SK-N-SH (cell line): ENCODE data around the gene IQGAP1. TPM values are rescaled to one million over a fixed set of nuclear protein-coding genes. Genes with fewer than 3 reads are reported as not detected.

Experiments used
- CTCF ChIA-PET: fragments of 300-600, 350-600 bp; formaldehyde crosslinking; extraction: SDS; loops from one replicate; lab custom pipeline; 2021; lab: Yijun Ruan, JAX
- POLR2A ChIA-PET: fragments of 350-600 bp; sonication (Branson Sonifier 250); formaldehyde crosslinking; extraction: SDS; loops from one replicate; lab custom pipeline; 2020; ENCODE audit warnings: antibody characterized with exemption, inconsistent platforms; lab: Yijun Ruan, JAX
- DNase-seq: peaks from one replicate; pipeline ENCODE4 v3.0.0; 2012
- H2AFZ ChIP-seq: fragments of 200-600 bp; sonication (generic); 2 replicates; pipeline ENCODE4 v1.8.1; 2016; ENCODE audit warnings: antibody characterized with exemption, mild to moderate bottlenecking, low read depth
- H3F3A ChIP-seq: fragments of 200-600 bp; sonication (generic); replicated peaks from 2 replicates; pipeline ENCODE3; 2016; ENCODE audit warnings: antibody characterized with exemption, mild to moderate bottlenecking; ENCODE audit not compliant: insufficient read depth
- H3K27ac ChIP-seq, 2 experiments: fragments of 200-500 bp in 1 of 2; fragments of 200-600 bp in 1 of 2; sonication (Bioruptor generic) in 1 of 2; sonication (generic), shearing (Covaris generic) in 1 of 2; 2 replicates each; pipeline versions ENCODE4 v1.5.1 to v1.6.1; 2014 to 2016; ENCODE audit warnings: low read depth in 2 of 2, inconsistent platforms in 1 of 2, low read length in 1 of 2, mild to moderate bottlenecking in 1 of 2, mixed read lengths in 1 of 2
- H3K27me3 ChIP-seq: fragments of 200-600 bp; sonication (generic), shearing (Covaris generic); 2 replicates; pipeline ENCODE4 v1.6.1; 2016; ENCODE audit warnings: mixed run types; ENCODE audit not compliant: insufficient read depth
- H3K36me3 ChIP-seq, 2 experiments: fragments of 200-500 bp in 1 of 2; fragments of 200-600 bp in 1 of 2; sonication (Bioruptor generic) in 1 of 2; sonication (generic) in 1 of 2; replicated peaks in 1 of 2; 2 replicates each; pipeline versions ENCODE3 to v1.5.1; 2014 to 2016; ENCODE audit warnings: low read length in 1 of 2, mild to moderate bottlenecking in 1 of 2; ENCODE audit not compliant: insufficient read depth in 2 of 2, control insufficient read depth in 1 of 2
- H3K4me1 ChIP-seq, 2 experiments: fragments of 200-500 bp in 1 of 2; fragments of 200-600 bp in 1 of 2; sonication (Bioruptor generic) in 1 of 2; sonication (generic), shearing (Covaris generic) in 1 of 2; 2 replicates each; pipeline versions ENCODE4 v1.5.1 to v1.6.1; 2014 to 2016; ENCODE audit warnings: low read depth in 1 of 2, low read length in 1 of 2, mixed run types in 1 of 2; ENCODE audit not compliant: insufficient read depth in 2 of 2, control insufficient read depth in 1 of 2
- H3K4me2 ChIP-seq: fragments of 200-600 bp; sonication (generic), shearing (Covaris generic); 2 replicates; pipeline ENCODE4 v1.6.1; 2017; ENCODE audit warnings: mixed run types
- H3K4me3 ChIP-seq, 2 experiments: fragments of 200-500 bp in 1 of 2; fragments of 200-600 bp in 1 of 2; sonication (Bioruptor generic) in 1 of 2; sonication (generic), shearing (Covaris generic) in 1 of 2; 2 replicates each; pipeline versions ENCODE4 v1.5.1 to v1.8.1; 2014 to 2016; ENCODE audit warnings: low read depth in 2 of 2, inconsistent platforms in 1 of 2, low read length in 1 of 2, mild to moderate bottlenecking in 1 of 2, mixed read lengths in 1 of 2, moderate library complexity in 1 of 2
- H3K79me2 ChIP-seq: fragments of 200-600 bp; sonication (generic); 2 replicates; pipeline ENCODE4 v1.8.1; 2017; ENCODE audit warnings: mild to moderate bottlenecking; ENCODE audit not compliant: insufficient read depth
- H3K9ac ChIP-seq: fragments of 200-600 bp; sonication (generic); 2 replicates; pipeline ENCODE4 v1.6.1; 2017; ENCODE audit warnings: mixed run types
- H3K9me2 ChIP-seq: fragments of 200-600 bp; sonication (generic); 2 replicates; pipeline ENCODE4 v1.6.1; 2017; ENCODE audit warnings: mixed run types
- H3K9me3 ChIP-seq: fragments of 200-600 bp; sonication (generic); 2 replicates; pipeline ENCODE4 v1.6.1; 2017; ENCODE audit warnings: mixed run types, mild to moderate bottlenecking, moderate library complexity
- H4K20me1 ChIP-seq: fragments of 200-600 bp; sonication (generic); 2 replicates; pipeline ENCODE4 v1.6.1; 2017; ENCODE audit warnings: mild to moderate bottlenecking, mixed run types; ENCODE audit not compliant: insufficient read depth
- ELF1 ChIP-seq: IDR thresholded peaks from 2 replicates; pipeline ENCODE4 v1.4.0; 2012
- EP300 ChIP-seq, 2 experiments: IDR thresholded peaks; 2 replicates each; pipeline versions ENCODE4 v1.4.0 to v1.6.1; 2012; ENCODE audit warnings: borderline replicate concordance in 1 of 2, low read depth in 1 of 2, low read length in 1 of 2
- EZH2phosphoT487 ChIP-seq: fragments of 200-600 bp; sonication (generic); IDR thresholded peaks from 2 replicates; pipeline ENCODE4 v1.6.1; 2017; ENCODE audit warnings: low read depth, mixed run types, mild to moderate bottlenecking, antibody characterized with exemption, moderate library complexity, borderline replicate concordance
- FOXJ3 ChIP-seq: sonication (generic); formaldehyde crosslinking; IDR thresholded peaks from 2 replicates; pipeline ENCODE4 v1.5.1; 2020; ENCODE audit warnings: mild to moderate bottlenecking, missing genetic modification reagents
- GABPA ChIP-seq: IDR thresholded peaks from 2 replicates; pipeline ENCODE4 v1.4.0; 2012; ENCODE audit warnings: low read depth, mild to moderate bottlenecking
- MEF2A ChIP-seq: IDR thresholded peaks from 2 replicates; pipeline ENCODE4 v1.4.0; 2012; ENCODE audit warnings: low read depth, borderline replicate concordance
- MXI1 ChIP-seq: IDR thresholded peaks from 2 replicates; pipeline ENCODE4 v1.6.1; 2012; ENCODE audit warnings: mild to moderate bottlenecking, low read depth, low read length, improper control_type of control experiment
- NFIC ChIP-seq: IDR thresholded peaks from 2 replicates; pipeline ENCODE4 v1.4.0; 2012; ENCODE audit warnings: borderline replicate concordance
- NRF1 ChIP-seq: IDR thresholded peaks from 2 replicates; pipeline ENCODE4 v1.6.1; 2012; ENCODE audit warnings: low read depth, mild to moderate bottlenecking, low read length
- POLR2AphosphoS5 ChIP-seq: IDR thresholded peaks from 2 replicates; pipeline ENCODE4 v1.6.1; 2012; ENCODE audit warnings: low read depth, low read length
- RAD21 ChIP-seq: IDR thresholded peaks from 2 replicates; pipeline ENCODE4 v1.6.1; 2012; ENCODE audit warnings: mild to moderate bottlenecking, low read length
- REST ChIP-seq: IDR thresholded peaks from 2 replicates; pipeline ENCODE4 v1.6.1; 2012; ENCODE audit warnings: mild to moderate bottlenecking, low read depth, low read length, moderate library complexity
- SIN3A ChIP-seq: IDR thresholded peaks from 2 replicates; pipeline ENCODE4 v1.6.1; 2012; ENCODE audit warnings: low read depth, mild to moderate bottlenecking, low read length, moderate library complexity, borderline replicate concordance
- SMC3 ChIP-seq: IDR thresholded peaks from 2 replicates; pipeline ENCODE4 v1.6.1; 2012; ENCODE audit warnings: low read depth, low read length, improper control_type of control experiment
- TAF1 ChIP-seq: IDR thresholded peaks from 2 replicates; pipeline ENCODE4 v1.6.1; 2012; ENCODE audit warnings: low read depth, mild to moderate bottlenecking, low read length, moderate library complexity, borderline replicate concordance
- YY1 ChIP-seq: IDR thresholded peaks from 2 replicates; pipeline ENCODE4 v1.4.0; 2012; ENCODE audit warnings: low read depth, mild to moderate bottlenecking
- WGBS: methylation state at CpG from one replicate; pipeline ENCODE4 v1.1.6; 2017; ENCODE audit warnings: low lambda C conversion rate; 5-methylcytosine and 5-hydroxymethylcytosine counted together
- polyA plus RNA-seq, 3 experiments: library from polyadenylated mRNA; depleted of rRNA; stranded (reverse); fragments of >200 nt; gene quantifications; 2 replicates each; pipeline ENCODE4 v1.2.3, GENCODE V29; 2012

Gene IQGAP1
- 51.8 and 56.5 TPM in 2 replicates for polyA plus RNA-seq (2012; rRNA removed)
- polyA plus RNA-seq (2012; cell fraction: cytosol; rRNA removed): 36.4 and 55.5 TPM in 2 replicates
- 113 and 182 TPM in 2 replicates for polyA plus RNA-seq (2012; cell fraction: nucleus; rRNA removed)

GRCh38 chr15:90387534-90388461 is at the start of gene IQGAP1:
Gene IQGAP1 (plus strand): TSS chr15:90388242. CDS start chr15:90388342, 100 bp downstream.
- peak within 1 kb of the TSS; percentile 99; the same call in 1 of the 2 replicates for H2AFZ ChIP-seq
- CTCF ChIA-PET: interaction anchor here (2.0 to 2.1 kb wide), 2 partner anchors 68 to 95 kb away, joined by 7 to 10 read pairs; no protein-coding TSS in a partner anchor
- peaks cover 12% of the 10 kb centered on the region for H3F3A ChIP-seq
- peaks cover 43% of the 10 kb centered on the region for H3K79me2 ChIP-seq
- TF ChIP-seq TAF1 (peak; percentile 79), RAD21 (no peak), MXI1 (no peak), ELF1 (peak; percentile 33; the same call in 1 of the 2 replicates), GABPA (peak; percentile 46), SMC3 (no peak), EZH2phosphoT487 (no peak), FOXJ3 (CRISPR knock-in tag) (no peak), YY1 (peak; percentile 78), REST (peak; percentile 26; the same call in 1 of the 2 replicates), POLR2AphosphoS5 (peak; percentile 75), SIN3A (peak; percentile 83; the same call in 1 of the 2 replicates), NRF1 (0 out of 2 replicates have a peak, but pooled peaks have one; percentile 29), MEF2A (no peak), EP300 (IDR thresholded peaks at IDR 0.05; ENCODE audit: borderline replicate concordance in 1 of 2, low read depth in 1 of 2, low read length in 1 of 2) (no peak), NFIC (no peak)
- TF ChIP-seq, all 33 proteins: peak for 8
- peak within 1 kb of the TSS; percentile 80 to 82 for H3K27ac ChIP-seq
- peaks cover 3 to 16% of the 10 kb centered on the region in 2 experiments; a peak in 3 of 4 replicates for H3K4me1 ChIP-seq
- no peaks in the 10 kb centered on the region for H3K27me3 ChIP-seq
- H3K4me3 ChIP-seq: peak within 1 kb of the TSS; percentile 77 to 95
- no peaks in the 10 kb centered on the region for H3K9me3 ChIP-seq
- H3K4me2 ChIP-seq: peak within 1 kb of the TSS; percentile 90
- peak within 1 kb of the TSS; percentile 99 for H3K9ac ChIP-seq
- H4K20me1 ChIP-seq: peaks cover 34% of the 10 kb centered on the region
- DNase-seq: peak; percentile 99
- POLR2A ChIA-PET: interaction anchor here (0.5 to 1.0 kb wide), 4 partner anchors 16 to 110 kb away, joined by 3 read pairs; no protein-coding TSS in a partner anchor
- peaks cover 7 to 22% of the 10 kb centered on the region in 2 experiments for H3K36me3 ChIP-seq
- WGBS: 25% methylated on average over 7 of the region's 62 CpGs
- H3K9me2 ChIP-seq: no peaks in the 10 kb centered on the region
